ENCODE results near the gene AOC2.

Gene AOC2

GRCh38 chr17:42844271-42844670, at the start of gene AOC2:
Gene AOC2 (plus strand): TSS chr17:42844580. CDS start chr17:42844627, 47 bp downstream.
- no peak for DNase-seq (ENCODE audit: low spot score)

- DNase-seq (ENCODE audit: low spot score): no peak
Observed at GRCh38 chr17:42795061-42795460, 49.3 kb upstream of the AOC2 start.

GRCh38 chr17:42795465-42795864, 48.9 kb upstream of the AOC2 start:
- peak; percentile 33 for DNase-seq (ENCODE audit: low spot score)

GRCh38 chr17:42796066-42796758, 48.2 kb upstream of the AOC2 start:
- DNase-seq (ENCODE audit: low spot score): no peak

- DNase-seq (ENCODE audit: low spot score): peak; percentile 88
Observed at GRCh38 chr17:42797067-42798007, 47.0 kb upstream of the AOC2 start.

- DNase-seq (ENCODE audit: low spot score): peak; percentile 12
Observed at GRCh38 chr17:42798011-42798382, 46.4 kb upstream of the AOC2 start.

GRCh38 chr17:42798383-42799380, 45.7 kb upstream of the AOC2 start, which contains the start of the genes CNTD1 and COA3:
Gene CNTD1 (plus strand): TSS chr17:42798861. CDS start chr17:42799068, 207 bp downstream.
Gene COA3 (minus strand): TSS chr17:42798704. CDS start chr17:42798681, 23 bp downstream.
- DNase-seq (ENCODE audit: low spot score): peak; percentile 85

GRCh38 chr17:42803074-42803883, 41.1 kb upstream of the AOC2 start:
- no peak for DNase-seq (ENCODE audit: low spot score)

- no peak for DNase-seq (ENCODE audit: low spot score)
Observed at GRCh38 chr17:42804918-42805367, 39.4 kb upstream of the AOC2 start.

GRCh38 chr17:42806249-42806648, 38.1 kb upstream of the AOC2 start:
- DNase-seq (ENCODE audit: low spot score): no peak

- DNase-seq (ENCODE audit: low spot score): peak; percentile 43
Observed at GRCh38 chr17:42809250-42809649, 35.1 kb upstream of the AOC2 start.

GRCh38 chr17:42814633-42815399, 29.6 kb upstream of the AOC2 start:
- peak; percentile 64 for DNase-seq (ENCODE audit: low spot score)

GRCh38 chr17:42817866-42818265, 26.5 kb upstream of the AOC2 start:
- DNase-seq (ENCODE audit: low spot score): peak; percentile 94

GRCh38 chr17:42818379-42818778, 26.0 kb upstream of the AOC2 start:
- no peak for DNase-seq (ENCODE audit: low spot score)

- DNase-seq (ENCODE audit: low spot score): peak; percentile 75
Observed at GRCh38 chr17:42819939-42820535, 24.3 kb upstream of the AOC2 start.

- no peak for DNase-seq (ENCODE audit: low spot score)
Observed at GRCh38 chr17:42821176-42821575, 23.2 kb upstream of the AOC2 start.

- no peak for DNase-seq (ENCODE audit: low spot score)
Observed at GRCh38 chr17:42827472-42827871, 16.9 kb upstream of the AOC2 start.

- no peak for DNase-seq (ENCODE audit: low spot score)
Observed at GRCh38 chr17:42830971-42831370, 13.4 kb upstream of the AOC2 start.

- no peak for DNase-seq (ENCODE audit: low spot score)
Observed at GRCh38 chr17:42832213-42832933, 12.0 kb upstream of the AOC2 start.

Measured in kidney tubule cell (primary cell).